DMS 273 (cell line): ENCODE measurements around the gene MANSC1.
"Not testable (repeated sequence)": the region's sequence is repeated elsewhere in the genome, so short reads cannot be mapped to it uniquely, and the experiment has no call there.

Experiments
- DNase-seq: peaks from one replicate; lab custom pipeline; 2025; ENCODE audit not compliant: unreplicated experiment; lab: John Stamatoyannopoulos, UW

MANSC1 gene

GRCh38 chr12:12327802-12328201 is 22.2 kb downstream of the MANSC1 start:
- DNase-seq, result peak; percentile 71

GRCh38 chr12:12326262-12326661 is 23.8 kb downstream of the MANSC1 start:
- no peak for DNase-seq

- no peak for DNase-seq
These were observed 26.5 kb downstream of the MANSC1 start for GRCh38 chr12:12323591-12323990.

- no peak for DNase-seq
These were observed 26.9 kb downstream of the MANSC1 start for GRCh38 chr12:12323118-12323517.

GRCh38 chr12:12319451-12320183 is 30.4 kb downstream of the MANSC1 start:
- DNase-seq, result peak; percentile 68

- no peak for DNase-seq
These were observed 34.2 kb downstream of the MANSC1 start for GRCh38 chr12:12315838-12316237.

- DNase-seq, result not testable (repeated sequence)
These were observed 39.3 kb downstream of the MANSC1 start for GRCh38 chr12:12310695-12311094.

- no peak for DNase-seq
These were observed 44.3 kb downstream of the MANSC1 start for GRCh38 chr12:12305568-12306300.

GRCh38 chr12:12302976-12303375 is 47.1 kb downstream of the MANSC1 start:
- DNase-seq, result no peak

- no peak for DNase-seq
These were observed 48.9 kb downstream of the MANSC1 start for GRCh38 chr12:12301122-12301521.

- no peak for DNase-seq
These were observed 52.7 kb downstream of the MANSC1 start for GRCh38 chr12:12297201-12297830.

- DNase-seq, result no peak
These were observed 55.6 kb downstream of the MANSC1 start for GRCh38 chr12:12294215-12295005.

- DNase-seq, result no peak
These were observed 59.8 kb downstream of the MANSC1 start for GRCh38 chr12:12290206-12290605.

GRCh38 chr12:12286441-12286840 is 63.6 kb downstream of the MANSC1 start:
- DNase-seq, result no peak

- DNase-seq, result no peak
These were observed 67.1 kb downstream of the MANSC1 start for GRCh38 chr12:12282761-12283425.

GRCh38 chr12:12282202-12282601 is 67.8 kb downstream of the MANSC1 start:
- no peak for DNase-seq

- no peak for DNase-seq
These were observed 68.9 kb downstream of the MANSC1 start for GRCh38 chr12:12281134-12281533.

GRCh38 chr12:12278899-12279298 is 71.1 kb downstream of the MANSC1 start:
- DNase-seq, result no peak
